PFSK-1 (cell line): ENCODE data around the gene PNMT.

ENCODE experiments used
- FOXP2 ChIP-seq: optimal IDR thresholded peaks from 2 replicates; pipeline ENCODE3; 2011; ENCODE audit warnings: borderline replicate concordance, control low read depth, inconsistent platforms; ENCODE audit not compliant: insufficient read depth; ENCODE audit errors: extremely low read length, extremely low read depth
- POLR2AphosphoS5 ChIP-seq: IDR thresholded peaks from 2 replicates; pipeline ENCODE4 v1.6.1; 2012; ENCODE audit warnings: low read depth, mild to moderate bottlenecking, control low read depth, low read length, moderate library complexity
- SIN3A ChIP-seq: IDR thresholded peaks from 2 replicates; pipeline ENCODE4 v1.6.1; 2012; ENCODE audit warnings: mild to moderate bottlenecking, low read length, moderate library complexity, borderline replicate concordance; ENCODE audit not compliant: insufficient read depth
- TAF1 ChIP-seq: IDR thresholded peaks from 2 replicates; pipeline ENCODE4 v1.6.1; 2012; ENCODE audit warnings: low read length, control low read depth, borderline replicate concordance; ENCODE audit not compliant: insufficient read depth
- TF ChIP-seq, protein P1 (sequence below), 2 experiments: IDR thresholded peaks; 2 replicates each; pipeline versions ENCODE4 v1.6.1 to v1.8.0; 2011 to 2012; ENCODE audit warnings: low read depth in 2 of 2, low read length in 2 of 2, control low read depth in 1 of 2, inconsistent platforms in 1 of 2, mild to moderate bottlenecking in 1 of 2, moderate library complexity in 1 of 2; ENCODE audit not compliant: insufficient read depth in 1 of 2

PNMT gene

DNA sequence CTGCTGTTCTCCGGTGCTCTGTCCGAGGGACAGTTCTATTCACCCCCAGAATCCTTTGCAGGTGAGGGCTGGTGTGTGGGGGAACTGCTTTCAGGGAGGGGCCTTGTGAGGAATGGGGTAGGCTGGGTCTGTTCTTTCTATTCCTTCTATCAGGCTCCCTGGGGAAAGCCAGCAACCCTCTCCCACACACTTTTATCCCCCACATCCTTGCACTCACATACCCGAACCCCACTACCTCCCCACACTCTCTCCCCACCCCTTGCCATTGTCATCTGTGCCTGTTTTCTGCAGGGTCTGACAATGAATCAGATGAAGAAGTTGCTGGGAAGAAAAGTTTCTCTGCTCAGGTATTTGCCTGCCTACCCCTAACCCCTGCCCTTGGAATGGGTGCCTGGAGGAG lies 9.5 kb upstream of the PNMT start:
- TF ChIP-seq POLR2AphosphoS5: no peak
- TF ChIP-seq FOXP2: no peak
- no peak for TF ChIP-seq SIN3A
- TF ChIP-seq TAF1: no peak
- TF ChIP-seq, protein P1, sequence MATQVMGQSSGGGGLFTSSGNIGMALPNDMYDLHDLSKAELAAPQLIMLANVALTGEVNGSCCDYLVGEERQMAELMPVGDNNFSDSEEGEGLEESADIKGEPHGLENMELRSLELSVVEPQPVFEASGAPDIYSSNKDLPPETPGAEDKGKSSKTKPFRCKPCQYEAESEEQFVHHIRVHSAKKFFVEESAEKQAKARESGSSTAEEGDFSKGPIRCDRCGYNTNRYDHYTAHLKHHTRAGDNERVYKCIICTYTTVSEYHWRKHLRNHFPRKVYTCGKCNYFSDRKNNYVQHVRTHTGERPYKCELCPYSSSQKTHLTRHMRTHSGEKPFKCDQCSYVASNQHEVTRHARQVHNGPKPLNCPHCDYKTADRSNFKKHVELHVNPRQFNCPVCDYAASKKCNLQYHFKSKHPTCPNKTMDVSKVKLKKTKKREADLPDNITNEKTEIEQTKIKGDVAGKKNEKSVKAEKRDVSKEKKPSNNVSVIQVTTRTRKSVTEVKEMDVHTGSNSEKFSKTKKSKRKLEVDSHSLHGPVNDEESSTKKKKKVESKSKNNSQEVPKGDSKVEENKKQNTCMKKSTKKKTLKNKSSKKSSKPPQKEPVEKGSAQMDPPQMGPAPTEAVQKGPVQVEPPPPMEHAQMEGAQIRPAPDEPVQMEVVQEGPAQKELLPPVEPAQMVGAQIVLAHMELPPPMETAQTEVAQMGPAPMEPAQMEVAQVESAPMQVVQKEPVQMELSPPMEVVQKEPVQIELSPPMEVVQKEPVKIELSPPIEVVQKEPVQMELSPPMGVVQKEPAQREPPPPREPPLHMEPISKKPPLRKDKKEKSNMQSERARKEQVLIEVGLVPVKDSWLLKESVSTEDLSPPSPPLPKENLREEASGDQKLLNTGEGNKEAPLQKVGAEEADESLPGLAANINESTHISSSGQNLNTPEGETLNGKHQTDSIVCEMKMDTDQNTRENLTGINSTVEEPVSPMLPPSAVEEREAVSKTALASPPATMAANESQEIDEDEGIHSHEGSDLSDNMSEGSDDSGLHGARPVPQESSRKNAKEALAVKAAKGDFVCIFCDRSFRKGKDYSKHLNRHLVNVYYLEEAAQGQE (IDR thresholded peaks at IDR 0.05; ENCODE audit: insufficient read depth in 1 of 2, low read depth in 2 of 2, low read length in 2 of 2): no peak

DNA sequence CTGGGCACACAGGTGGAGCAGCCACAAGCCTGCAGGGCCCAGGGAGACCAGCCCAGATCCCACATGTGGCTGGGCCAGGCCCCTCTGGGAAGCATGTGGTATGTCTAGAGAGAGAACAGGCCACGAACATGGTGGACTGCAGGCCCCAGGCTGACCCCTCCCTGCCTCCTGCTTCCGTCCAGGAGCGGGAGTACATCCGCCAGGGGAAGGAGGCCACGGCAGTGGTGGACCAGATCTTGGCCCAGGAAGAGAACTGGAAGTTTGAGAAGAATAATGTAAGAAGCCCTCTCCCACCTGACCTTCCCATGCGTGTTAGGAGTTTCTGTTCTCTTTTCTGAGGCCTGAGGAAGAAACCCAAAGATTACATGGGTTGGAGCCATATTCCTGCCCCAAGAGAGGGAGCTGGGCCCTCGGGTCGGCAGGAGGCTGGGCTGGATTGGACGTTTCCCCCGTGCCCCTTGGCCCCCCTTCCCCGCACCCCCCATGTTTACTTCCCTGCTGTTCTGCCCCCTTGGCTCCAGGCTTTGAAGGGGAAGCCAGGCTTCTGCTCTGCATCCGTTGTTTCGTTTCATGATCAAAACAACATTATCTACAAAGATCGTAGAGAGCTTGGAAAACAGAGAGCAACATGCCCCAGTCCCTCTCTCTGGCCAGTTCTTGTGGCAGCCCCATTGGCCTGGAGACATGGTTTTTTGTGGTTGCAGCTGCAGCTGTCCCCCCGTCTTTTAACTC lies 8.8 kb upstream of the PNMT start:
- TF ChIP-seq FOXP2 (no peak), TAF1 (no peak), POLR2AphosphoS5 (no peak), SIN3A (no peak)
- TF ChIP-seq, protein P1 (IDR thresholded peaks at IDR 0.05; ENCODE audit: insufficient read depth in 1 of 2, low read depth in 2 of 2, low read length in 2 of 2): no peak

DNA sequence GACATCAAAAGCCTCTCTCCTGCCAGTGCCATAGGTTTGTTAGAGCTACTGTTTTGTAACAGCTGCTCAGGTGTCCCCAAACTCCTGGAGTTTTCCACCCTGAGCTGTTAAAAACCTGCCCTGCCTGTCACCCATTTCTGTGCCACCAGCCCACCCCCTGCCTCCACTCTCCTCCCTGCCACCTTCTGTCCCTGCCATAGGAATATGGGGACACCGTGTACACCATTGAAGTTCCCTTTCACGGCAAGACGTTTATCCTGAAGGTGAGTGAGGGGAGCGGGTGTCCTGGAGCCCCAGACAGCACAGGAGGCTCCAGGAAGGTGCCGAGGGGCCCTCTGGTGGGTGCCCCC lies 8.3 kb upstream of the PNMT start:
- TF ChIP-seq SIN3A: no peak
- no peak for TF ChIP-seq TAF1
- TF ChIP-seq FOXP2: no peak
- TF ChIP-seq, protein P1 (IDR thresholded peaks at IDR 0.05; ENCODE audit: insufficient read depth in 1 of 2, low read depth in 2 of 2, low read length in 2 of 2): no peak
- no peak for TF ChIP-seq POLR2AphosphoS5

DNA sequence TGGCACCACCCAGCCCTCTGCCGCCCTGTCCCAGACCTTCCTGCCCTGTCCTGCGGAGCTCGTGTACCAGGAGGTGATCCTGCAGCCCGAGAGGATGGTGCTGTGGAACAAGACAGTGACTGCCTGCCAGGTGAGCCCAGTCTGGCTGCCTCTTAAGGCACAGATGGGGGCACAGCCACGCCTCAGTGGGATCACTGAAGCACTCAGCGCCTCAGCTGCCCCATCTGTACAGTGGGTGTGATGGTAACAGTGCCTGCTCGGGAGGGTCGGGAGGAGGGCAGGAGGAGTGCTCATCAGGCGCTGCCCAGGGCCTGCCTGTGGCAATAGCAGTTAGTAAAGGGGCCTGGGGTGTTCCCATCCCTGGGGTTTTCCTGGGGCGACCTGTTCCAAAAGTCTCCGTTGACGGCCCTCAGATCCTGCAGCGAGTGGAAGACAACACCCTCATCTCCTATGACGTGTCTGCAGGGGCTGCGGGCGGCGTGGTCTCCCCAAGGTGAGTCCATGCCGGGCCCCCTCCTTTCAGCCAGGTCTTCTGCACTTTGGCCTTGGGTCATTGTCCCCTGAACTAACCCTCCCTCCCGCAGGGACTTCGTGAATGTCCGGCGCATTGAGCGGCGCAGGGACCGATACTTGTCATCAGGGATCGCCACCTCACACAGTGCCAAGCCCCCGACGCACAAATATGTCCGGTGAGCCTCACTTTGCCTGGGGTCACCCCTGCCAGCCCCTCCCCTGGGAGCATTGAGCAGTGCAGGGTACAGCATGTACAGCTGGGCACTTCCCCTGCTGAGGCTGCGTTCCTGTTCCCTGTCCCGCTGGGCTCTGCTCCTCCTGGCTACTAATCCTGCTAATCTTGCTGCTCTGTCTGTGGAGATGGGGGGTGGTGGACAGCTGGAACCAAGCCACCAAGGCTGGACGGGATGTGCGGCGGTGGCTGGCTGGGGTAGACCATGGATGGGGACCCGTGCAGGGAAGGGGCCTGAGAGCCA lies 7.6 kb upstream of the PNMT start:
- TF ChIP-seq SIN3A (no peak), POLR2AphosphoS5 (no peak)
- TF ChIP-seq, protein P1 (IDR thresholded peaks at IDR 0.05; ENCODE audit: insufficient read depth in 1 of 2, low read depth in 2 of 2, low read length in 2 of 2): no peak
